ENCODE results near the gene GALNT17. TPM values are rescaled to one million over a fixed set of nuclear protein-coding genes. Genes with fewer than 3 reads are reported as not detected.

Gene GALNT17
- total RNA-seq, 1 donor from 2014 or later = 3.9 TPM

DNA sequence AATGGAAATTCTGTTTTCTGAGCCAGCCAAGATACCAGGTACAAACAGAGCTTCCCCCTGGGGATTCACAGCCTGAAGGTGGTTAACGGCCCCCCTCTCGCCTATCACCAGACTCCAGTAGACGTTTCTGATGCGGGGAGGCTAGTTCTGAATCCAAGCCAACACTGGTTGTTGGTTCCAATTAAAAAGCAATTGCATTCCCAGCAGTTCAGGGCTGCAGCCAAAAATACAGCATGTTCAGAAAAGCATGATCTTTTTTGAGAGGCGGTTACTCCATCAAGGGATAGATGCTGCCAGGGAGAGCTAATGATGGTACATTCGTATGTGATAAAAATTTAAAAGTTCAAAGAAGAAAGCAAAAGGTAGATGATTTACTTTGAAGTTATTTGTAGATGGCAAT, 481.0 kb downstream of the GALNT17 start:
- no peaks in the 10 kb centered on the region for H3K36me3 Mint-ChIP-seq (ENCODE audit: insufficient read depth)
- H3K4me1 Mint-ChIP-seq (ENCODE audit: low read depth) = peaks cover 14% of the 10 kb centered on the region
- peaks cover 37% of the 10 kb centered on the region for H3K27me3 Mint-ChIP-seq
- H3K27ac Mint-ChIP-seq = no peak overlapping the region
- H3K9me3 Mint-ChIP-seq (ENCODE audit: low read depth) = peaks cover 5% of the 10 kb centered on the region
- no peak overlapping the region for H3K4me3 Mint-ChIP-seq (ENCODE audit: low read depth)
- no peak for DNase-seq (ENCODE audit: low spot score, unreplicated experiment)
- TF ChIP-seq, protein P1, sequence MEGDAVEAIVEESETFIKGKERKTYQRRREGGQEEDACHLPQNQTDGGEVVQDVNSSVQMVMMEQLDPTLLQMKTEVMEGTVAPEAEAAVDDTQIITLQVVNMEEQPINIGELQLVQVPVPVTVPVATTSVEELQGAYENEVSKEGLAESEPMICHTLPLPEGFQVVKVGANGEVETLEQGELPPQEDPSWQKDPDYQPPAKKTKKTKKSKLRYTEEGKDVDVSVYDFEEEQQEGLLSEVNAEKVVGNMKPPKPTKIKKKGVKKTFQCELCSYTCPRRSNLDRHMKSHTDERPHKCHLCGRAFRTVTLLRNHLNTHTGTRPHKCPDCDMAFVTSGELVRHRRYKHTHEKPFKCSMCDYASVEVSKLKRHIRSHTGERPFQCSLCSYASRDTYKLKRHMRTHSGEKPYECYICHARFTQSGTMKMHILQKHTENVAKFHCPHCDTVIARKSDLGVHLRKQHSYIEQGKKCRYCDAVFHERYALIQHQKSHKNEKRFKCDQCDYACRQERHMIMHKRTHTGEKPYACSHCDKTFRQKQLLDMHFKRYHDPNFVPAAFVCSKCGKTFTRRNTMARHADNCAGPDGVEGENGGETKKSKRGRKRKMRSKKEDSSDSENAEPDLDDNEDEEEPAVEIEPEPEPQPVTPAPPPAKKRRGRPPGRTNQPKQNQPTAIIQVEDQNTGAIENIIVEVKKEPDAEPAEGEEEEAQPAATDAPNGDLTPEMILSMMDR (IDR thresholded peaks at IDR 0.05; ENCODE audit: unreplicated experiment) = no peak

DNA sequence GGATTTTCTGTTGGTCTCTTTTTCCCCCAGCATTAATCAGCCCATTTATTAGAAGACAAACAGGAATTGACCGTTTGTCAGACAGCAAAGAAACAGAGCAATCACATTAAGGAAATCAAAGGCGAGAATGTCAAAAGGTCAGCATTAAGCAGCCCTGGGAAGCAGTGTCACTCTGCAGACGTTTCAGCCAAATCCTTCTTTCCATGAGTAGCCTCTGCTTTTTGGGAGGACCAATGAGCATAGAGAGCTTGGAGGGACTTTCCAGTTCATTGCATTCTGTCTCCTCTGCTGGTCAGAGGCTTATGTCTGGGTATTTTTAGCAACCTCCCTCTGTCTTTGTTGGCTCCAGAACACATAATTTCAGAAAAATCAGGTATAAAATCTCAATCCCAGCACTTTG, 481.4 kb downstream of the GALNT17 start:
- Mint-ChIP-seq H3K27ac (no peak overlapping the region), H3K27me3 (peaks cover 35% of the 10 kb centered on the region), H3K4me1 (ENCODE audit: low read depth) (peaks cover 14% of the 10 kb centered on the region), H3K36me3 (ENCODE audit: insufficient read depth) (no peaks in the 10 kb centered on the region), H3K4me3 (ENCODE audit: low read depth) (no peak overlapping the region), H3K9me3 (ENCODE audit: low read depth) (peaks cover 2% of the 10 kb centered on the region)
- no peak for DNase-seq (ENCODE audit: low spot score, unreplicated experiment)
- TF ChIP-seq, protein P1 (IDR thresholded peaks at IDR 0.05; ENCODE audit: unreplicated experiment) = no peak

DNA sequence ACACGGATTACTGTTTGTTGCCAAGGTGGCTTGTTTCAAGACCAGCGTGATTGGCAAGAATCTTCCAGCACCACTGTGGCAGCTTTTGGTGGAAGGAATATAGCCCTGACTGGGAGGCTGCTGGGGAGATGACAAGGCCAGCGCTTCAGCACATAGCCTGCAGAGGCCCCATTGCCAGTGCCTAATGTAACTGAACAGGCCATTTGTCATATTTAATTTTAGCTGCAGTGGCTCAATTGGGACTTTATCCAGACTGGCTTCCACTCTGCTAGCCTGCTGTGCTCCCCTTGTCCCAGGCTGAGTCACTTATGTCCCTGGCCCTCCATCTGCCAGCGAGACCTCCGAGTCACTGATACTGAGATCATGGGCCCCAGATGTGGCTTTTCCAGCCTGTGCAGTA, 483.1 kb downstream of the GALNT17 start:
- H3K9me3 Mint-ChIP-seq (ENCODE audit: low read depth) = peaks cover 9% of the 10 kb centered on the region
- DNase-seq (ENCODE audit: low spot score, unreplicated experiment) = no peak
- H3K27ac Mint-ChIP-seq = no peak overlapping the region
- H3K4me3 Mint-ChIP-seq (ENCODE audit: low read depth) = no peak overlapping the region
- H3K36me3 Mint-ChIP-seq (ENCODE audit: insufficient read depth) = no peaks in the 10 kb centered on the region
- TF ChIP-seq, protein P1 (IDR thresholded peaks at IDR 0.05; ENCODE audit: unreplicated experiment) = no peak
- H3K27me3 Mint-ChIP-seq = peaks cover 35% of the 10 kb centered on the region
- H3K4me1 Mint-ChIP-seq (ENCODE audit: low read depth) = peaks cover 14% of the 10 kb centered on the region

DNA sequence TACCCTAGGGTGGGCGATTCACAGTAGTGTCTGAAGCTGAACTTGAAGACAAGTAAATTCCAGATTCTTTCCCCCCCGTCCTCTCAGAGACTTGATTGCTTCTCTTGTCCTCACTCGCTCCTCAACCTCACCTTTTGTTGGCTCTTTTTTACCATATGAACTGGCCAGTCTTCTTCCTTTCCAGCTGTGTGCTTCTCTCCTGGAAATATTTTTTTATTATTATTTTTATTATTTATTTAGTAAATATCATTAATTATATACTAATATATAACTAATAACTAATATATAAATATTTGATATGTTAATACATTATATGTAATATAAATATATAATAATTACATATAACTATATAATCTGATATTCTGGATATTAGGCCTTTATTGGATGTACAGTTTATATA, 484.3 kb downstream of the GALNT17 start:
- no peak for DNase-seq (ENCODE audit: low spot score, unreplicated experiment)
- Mint-ChIP-seq H3K27me3 (peaks cover 32% of the 10 kb centered on the region), H3K4me1 (ENCODE audit: low read depth) (peaks cover 14% of the 10 kb centered on the region), H3K9me3 (ENCODE audit: low read depth) (peaks cover 9% of the 10 kb centered on the region), H3K27ac (no peak overlapping the region), H3K36me3 (ENCODE audit: insufficient read depth) (no peaks in the 10 kb centered on the region), H3K4me3 (ENCODE audit: low read depth) (no peak overlapping the region)
- TF ChIP-seq, protein P1 (IDR thresholded peaks at IDR 0.05; ENCODE audit: unreplicated experiment) = no peak

- H3K27me3 Mint-ChIP-seq = peaks cover 18% of the 10 kb centered on the region
- TF ChIP-seq, protein P1 (IDR thresholded peaks at IDR 0.05; ENCODE audit: unreplicated experiment) = no peak
- peaks cover 9% of the 10 kb centered on the region for H3K9me3 Mint-ChIP-seq (ENCODE audit: low read depth)
- H3K27ac Mint-ChIP-seq = no peak overlapping the region
- no peak for DNase-seq (ENCODE audit: low spot score, unreplicated experiment)
- peaks cover 3% of the 10 kb centered on the region for H3K4me1 Mint-ChIP-seq (ENCODE audit: low read depth)
- no peak overlapping the region for H3K4me3 Mint-ChIP-seq (ENCODE audit: low read depth)
- H3K36me3 Mint-ChIP-seq (ENCODE audit: insufficient read depth) = no peaks in the 10 kb centered on the region
Measured at GRCh38 chr7:71618278-71618677, 486.3 kb downstream of the GALNT17 start.

Measured in progenitor cell of endocrine pancreas (in vitro differentiated cells).